HEK293T (cell line): ENCODE measurements around the gene HNRNPF.

ENCODE experiments used
- CTCF ChIA-PET: fragments of 350-600 bp; formaldehyde crosslinking; extraction: SDS; loops from one replicate; lab custom pipeline; 2021; ENCODE audit warnings: antibody characterized with exemption, inconsistent platforms; lab: Yijun Ruan, JAX
- POLR2A ChIA-PET: fragments of 350-600 bp; formaldehyde crosslinking; extraction: SDS; loops from one replicate; lab custom pipeline; 2020; ENCODE audit warnings: antibody characterized with exemption, inconsistent platforms; lab: Yijun Ruan, JAX
- DNase-seq: peaks from one replicate; pipeline ENCODE4 v3.0.0; 2012; ENCODE audit warnings: mixed read lengths; ENCODE audit errors: extremely low spot score
- ARNT ChIP-seq: fragments of 450-650 bp; IDR thresholded peaks from 2 replicates; pipeline ENCODE4 v1.6.1; 2017; ENCODE audit warnings: mild to moderate bottlenecking
- BHLHE40 ChIP-seq: fragments of 450-650 bp; IDR thresholded peaks from 2 replicates; pipeline ENCODE4 v1.6.1; 2016; ENCODE audit warnings: mild to moderate bottlenecking, moderate library complexity, borderline replicate concordance
- CTBP1 ChIP-seq: fragments of 450-650 bp; IDR thresholded peaks from 2 replicates; pipeline ENCODE4 v1.6.1; 2016; ENCODE audit warnings: borderline replicate concordance
- ELF4 ChIP-seq: fragments of 450-650 bp; IDR thresholded peaks from 2 replicates; pipeline ENCODE4 v1.6.1; 2017; ENCODE audit warnings: antibody characterized with exemption
- FOXA1 ChIP-seq: fragments of 450-650 bp; IDR thresholded peaks from 2 replicates; pipeline ENCODE4 v1.6.1; 2016; ENCODE audit warnings: mild to moderate bottlenecking
- FOXK2 ChIP-seq: fragments of 450-650 bp; IDR thresholded peaks from 2 replicates; pipeline ENCODE4 v1.6.1; 2016; ENCODE audit warnings: mild to moderate bottlenecking
- FOXM1 ChIP-seq: fragments of 450-650 bp; IDR thresholded peaks from 2 replicates; pipeline ENCODE4 v1.6.1; 2017; ENCODE audit warnings: mild to moderate bottlenecking, borderline replicate concordance
- HDGF ChIP-seq: fragments of 450-650 bp; IDR thresholded peaks from 2 replicates; pipeline ENCODE4 v1.6.1; 2017; ENCODE audit warnings: antibody characterized with exemption, borderline replicate concordance
- L3MBTL2 ChIP-seq: fragments of 450-650 bp; conservative IDR thresholded peaks from 2 replicates; pipeline ENCODE4 v1.6.1; 2016; ENCODE audit warnings: mild to moderate bottlenecking
- LEF1 ChIP-seq: fragments of 450-650 bp; IDR thresholded peaks from 2 replicates; pipeline ENCODE4 v1.6.1; 2017; ENCODE audit warnings: mild to moderate bottlenecking, borderline replicate concordance
- NFRKB ChIP-seq: fragments of 450-650 bp; IDR thresholded peaks from 2 replicates; pipeline ENCODE4 v1.6.1; 2016; ENCODE audit warnings: mild to moderate bottlenecking, moderate library complexity
- PKNOX1 ChIP-seq: fragments of 450-650 bp; IDR thresholded peaks from 2 replicates; pipeline ENCODE4 v1.6.1; 2016
- SP1 ChIP-seq: fragments of 450-650 bp; IDR thresholded peaks from 2 replicates; pipeline ENCODE4 v1.6.1; 2017
- SUZ12 ChIP-seq: fragments of 450-650 bp; IDR thresholded peaks from 2 replicates; pipeline ENCODE4 v1.6.1; 2016; ENCODE audit warnings: mild to moderate bottlenecking
- TARDBP ChIP-seq: fragments of 450-650 bp; IDR thresholded peaks from 2 replicates; pipeline ENCODE4 v1.6.1; 2016
- ZNF384 ChIP-seq: fragments of 450-650 bp; IDR thresholded peaks from 2 replicates; pipeline ENCODE4 v1.6.1; 2016

The HNRNPF gene

GRCh38 chr10:43370671-43371215, 38.2 kb downstream of the HNRNPF start:
- CTCF ChIA-PET: no interaction called here
- TF ChIP-seq BHLHE40 (no peak), ELF4 (no peak), TARDBP (no peak), NFRKB (no peak), SUZ12 (no peak), FOXK2 (no peak), FOXM1 (no peak), FOXA1 (no peak), HDGF (no peak), LEF1 (no peak), CTBP1 (no peak), L3MBTL2 (no peak), ARNT (no peak), SP1 (no peak), ZNF384 (no peak), PKNOX1 (no peak)
- DNase-seq: no peak
- POLR2A ChIA-PET: no interaction called here

GRCh38 chr10:43369921-43370320, 39.1 kb downstream of the HNRNPF start:
- DNase-seq: no peak
- ChIA-PET POLR2A (no interaction called here), CTCF (no interaction called here)
- TF ChIP-seq ELF4 (no peak), SUZ12 (no peak)

- TF ChIP-seq FOXM1 (no peak), NFRKB (no peak), LEF1 (no peak), PKNOX1 (no peak), CTBP1 (no peak), SP1 (no peak), HDGF (no peak), SUZ12 (no peak), ZNF384 (no peak), TARDBP (no peak), ARNT (no peak), FOXA1 (no peak), FOXK2 (no peak), L3MBTL2 (no peak)
- POLR2A ChIA-PET: no interaction called here
- CTCF ChIA-PET: no interaction called here
- no peak for DNase-seq
These were observed 44.0 kb downstream of the HNRNPF start for GRCh38 chr10:43365001-43365400.

- TF ChIP-seq CTBP1 (no peak), HDGF (no peak)
- POLR2A ChIA-PET: no interaction called here
- DNase-seq: no peak
- CTCF ChIA-PET: no interaction called here
These were observed 46.7 kb downstream of the HNRNPF start for GRCh38 chr10:43362191-43362839.

GRCh38 chr10:43361547-43362190, 47.3 kb downstream of the HNRNPF start:
- ChIA-PET CTCF (no interaction called here), POLR2A (no interaction called here)
- DNase-seq: no peak
- TF ChIP-seq HDGF (no peak), TARDBP (no peak), FOXK2 (no peak), L3MBTL2 (no peak), CTBP1 (no peak), ZNF384 (no peak), PKNOX1 (no peak), FOXA1 (no peak), SUZ12 (no peak)

- POLR2A ChIA-PET: interaction anchor here (0.5 to 0.7 kb wide), 2 partner anchors 51 to 102 kb away, joined by 3 to 4 read pairs; no protein-coding TSS in a partner anchor
- CTCF ChIA-PET: interaction anchor here (0.6 to 0.7 kb wide), 2 partner anchors 41 to 101 kb away, joined by 3 to 6 read pairs; no protein-coding TSS in a partner anchor
- TF ChIP-seq TARDBP (no peak), ARNT (no peak), NFRKB (no peak), HDGF (no peak), PKNOX1 (no peak), ELF4 (no peak), FOXM1 (no peak), FOXA1 (no peak), SP1 (no peak), BHLHE40 (no peak), ZNF384 (no peak), LEF1 (no peak), L3MBTL2 (no peak), FOXK2 (no peak), CTBP1 (no peak), SUZ12 (no peak)
- no peak for DNase-seq
These were observed 48.9 kb downstream of the HNRNPF start for GRCh38 chr10:43360086-43360485.
